Nephron (organoid): ENCODE data around the gene IQCN.

ENCODE experiments used
- H3K27ac Mint-ChIP-seq, 3 experiments: 2 replicates each; pipeline ENCODE4 v1.8.0; 2020; ENCODE audit warnings: mixed read lengths in 3 of 3, mild to moderate bottlenecking in 2 of 3, moderate library complexity in 1 of 3
- H3K27me3 Mint-ChIP-seq: 2 replicates; pipeline ENCODE4 v1.8.0; 2021; ENCODE audit warnings: low read depth, mild to moderate bottlenecking, moderate library complexity, mixed read lengths
- H3K36me3 Mint-ChIP-seq: 2 replicates; pipeline ENCODE4 v1.8.0; 2020; ENCODE audit warnings: low read depth, mixed read lengths
- H3K4me1 Mint-ChIP-seq: 2 replicates; pipeline ENCODE4 v1.8.0; 2020; ENCODE audit warnings: mixed read lengths
- H3K4me3 Mint-ChIP-seq, 3 experiments: 2 replicates each; pipeline ENCODE4 v1.8.0; 2020; ENCODE audit warnings: mild to moderate bottlenecking in 3 of 3, mixed read lengths in 3 of 3, moderate library complexity in 2 of 3
- H3K9me3 Mint-ChIP-seq: 2 replicates; pipeline ENCODE4 v1.8.0; 2020; ENCODE audit warnings: mixed read lengths
- TF ChIP-seq, protein P1 (sequence below), 3 experiments: fragments of 200-600 bp; sonication (generic); IDR thresholded peaks; one replicate each; pipeline ENCODE4 v1.5.0; 2021; ENCODE audit warnings: antibody characterized with exemption in 3 of 3; ENCODE audit not compliant: unreplicated experiment in 3 of 3

The IQCN gene

DNA sequence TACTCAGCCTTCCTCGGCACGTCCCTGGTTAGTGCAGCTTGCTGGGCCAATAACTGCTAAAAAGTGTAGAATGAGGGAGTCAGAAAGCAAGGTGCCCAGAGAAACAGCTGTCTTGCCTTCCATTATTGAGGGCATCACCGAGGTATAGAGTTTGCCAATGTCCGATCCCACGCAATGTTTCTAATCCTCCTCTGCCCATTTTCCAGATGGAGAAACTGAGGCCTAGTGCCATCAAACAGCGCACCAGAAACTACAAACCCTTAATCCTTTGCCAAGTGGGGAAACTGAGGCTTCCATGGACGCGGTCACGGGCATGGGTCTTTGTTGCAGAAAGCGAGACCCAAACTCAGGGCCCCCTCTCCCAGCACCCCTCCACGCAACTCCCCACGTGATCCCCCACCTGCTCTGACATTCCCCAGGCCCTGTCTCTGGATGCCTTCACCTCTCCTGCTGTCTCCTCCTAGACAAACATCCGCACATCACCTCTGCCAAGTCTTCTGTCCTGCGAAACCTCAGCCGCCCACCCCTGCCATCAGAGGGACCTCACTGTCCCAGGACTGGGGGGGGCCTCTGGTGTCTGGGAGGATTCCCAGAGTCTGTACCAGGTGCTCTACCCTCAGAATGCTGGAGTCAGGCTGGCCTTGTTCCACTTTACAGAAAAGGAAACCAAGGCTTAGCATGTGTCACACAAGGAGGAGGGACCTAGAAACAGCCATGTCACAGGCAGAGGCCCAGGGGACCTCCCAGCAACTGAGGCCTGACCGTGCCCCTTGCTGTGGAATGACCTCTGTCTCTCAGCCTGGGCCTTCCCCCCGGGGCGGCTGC lies 47.1 kb downstream of the IQCN start:
- H3K4me1 Mint-ChIP-seq = peaks cover 19% of the 10 kb centered on the region
- H3K27me3 Mint-ChIP-seq = peaks cover 63% of the 10 kb centered on the region
- no peak overlapping the region for H3K27ac Mint-ChIP-seq
- H3K9me3 Mint-ChIP-seq = no peaks in the 10 kb centered on the region
- H3K36me3 Mint-ChIP-seq = no peaks in the 10 kb centered on the region
- peak overlapping the region; percentile 23 to 24 (median 23) for H3K4me3 Mint-ChIP-seq
- TF ChIP-seq, protein P1, sequence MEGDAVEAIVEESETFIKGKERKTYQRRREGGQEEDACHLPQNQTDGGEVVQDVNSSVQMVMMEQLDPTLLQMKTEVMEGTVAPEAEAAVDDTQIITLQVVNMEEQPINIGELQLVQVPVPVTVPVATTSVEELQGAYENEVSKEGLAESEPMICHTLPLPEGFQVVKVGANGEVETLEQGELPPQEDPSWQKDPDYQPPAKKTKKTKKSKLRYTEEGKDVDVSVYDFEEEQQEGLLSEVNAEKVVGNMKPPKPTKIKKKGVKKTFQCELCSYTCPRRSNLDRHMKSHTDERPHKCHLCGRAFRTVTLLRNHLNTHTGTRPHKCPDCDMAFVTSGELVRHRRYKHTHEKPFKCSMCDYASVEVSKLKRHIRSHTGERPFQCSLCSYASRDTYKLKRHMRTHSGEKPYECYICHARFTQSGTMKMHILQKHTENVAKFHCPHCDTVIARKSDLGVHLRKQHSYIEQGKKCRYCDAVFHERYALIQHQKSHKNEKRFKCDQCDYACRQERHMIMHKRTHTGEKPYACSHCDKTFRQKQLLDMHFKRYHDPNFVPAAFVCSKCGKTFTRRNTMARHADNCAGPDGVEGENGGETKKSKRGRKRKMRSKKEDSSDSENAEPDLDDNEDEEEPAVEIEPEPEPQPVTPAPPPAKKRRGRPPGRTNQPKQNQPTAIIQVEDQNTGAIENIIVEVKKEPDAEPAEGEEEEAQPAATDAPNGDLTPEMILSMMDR (IDR thresholded peaks at IDR 0.05; ENCODE audit: unreplicated experiment in 3 of 3) = no peak

DNA sequence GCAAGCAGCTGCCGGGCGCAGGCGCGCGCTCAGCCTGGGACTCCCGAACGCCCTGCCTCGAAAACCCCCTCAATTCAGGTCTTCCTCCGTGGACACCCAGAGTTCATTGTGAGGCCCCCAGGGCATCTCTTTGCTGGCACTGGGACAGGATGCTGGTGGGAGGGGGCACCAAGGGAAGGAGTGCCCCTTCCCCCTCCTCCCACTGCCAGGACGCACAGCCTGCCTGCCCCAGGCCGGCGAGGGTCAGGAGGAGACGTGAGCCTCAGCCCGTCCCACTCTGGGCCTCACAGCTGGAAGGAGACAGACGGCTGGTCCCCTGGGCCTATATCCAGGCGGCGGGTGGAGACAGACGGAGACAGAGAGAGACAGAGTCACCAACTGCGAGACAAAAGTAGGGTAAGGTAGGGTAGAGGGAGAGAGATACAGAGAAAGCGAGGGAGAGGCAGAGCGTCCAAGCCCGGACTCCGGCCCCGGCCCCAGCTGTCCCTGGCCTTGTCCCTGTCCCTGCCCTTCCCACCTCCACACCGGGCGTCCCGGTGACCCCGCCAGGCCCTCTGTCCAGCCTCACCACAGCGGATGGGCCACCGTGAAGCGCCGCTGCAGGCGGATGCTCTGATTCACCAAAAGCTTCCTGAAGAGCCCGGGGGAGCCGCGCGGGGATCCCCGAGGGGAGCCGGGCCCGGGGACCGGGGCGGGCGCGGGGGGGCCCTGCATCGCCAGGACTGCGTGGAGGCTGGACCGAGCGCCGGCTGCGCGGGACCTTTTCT lies 48.4 kb downstream of the IQCN start, which contains the start of gene PDE4C:
Gene PDE4C (minus strand): TSS at position 737 of the 767 bp plus-strand sequence. CDS start 23 bp downstream, at position 714.
- TF ChIP-seq, protein P1 (IDR thresholded peaks at IDR 0.05; ENCODE audit: unreplicated experiment in 3 of 3) = no peak

DNA sequence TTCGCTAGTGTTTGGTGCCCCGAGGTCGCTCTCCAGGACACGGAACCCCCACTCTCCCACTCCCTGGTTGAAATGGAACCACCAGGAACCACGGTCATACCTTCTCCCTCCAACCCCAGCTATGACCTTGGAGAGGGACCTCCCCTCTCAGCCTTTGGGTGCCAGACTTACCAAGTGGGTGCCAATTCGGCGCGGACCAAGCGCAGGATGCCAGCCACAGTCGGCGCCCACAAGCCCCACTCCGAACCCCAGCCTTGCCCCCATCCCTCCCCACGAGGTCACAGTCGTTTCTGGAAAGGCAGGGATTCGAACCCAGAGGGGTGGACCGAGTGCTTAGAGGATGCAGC lies 48.9 kb downstream of the IQCN start:
- Mint-ChIP-seq H3K4me1 (peaks cover 19% of the 10 kb centered on the region), H3K9me3 (no peaks in the 10 kb centered on the region), H3K27me3 (peaks cover 58% of the 10 kb centered on the region), H3K4me3 (peak overlapping the region; percentile 83 to 86 (median 85)), H3K36me3 (no peaks in the 10 kb centered on the region), H3K27ac (no peak overlapping the region)
- TF ChIP-seq, protein P1 (IDR thresholded peaks at IDR 0.05; ENCODE audit: unreplicated experiment in 3 of 3) = no peak

More for the DNA sequence above, 48.4 kb downstream of the IQCN start, which contains the start of gene PDE4C:
- Mint-ChIP-seq H3K27me3 (peaks cover 59% of the 10 kb centered on the region), H3K9me3 (no peaks in the 10 kb centered on the region), H3K4me3 (peak within 1 kb of the TSS; percentile 83 to 86 (median 85)), H3K4me1 (peaks cover 19% of the 10 kb centered on the region), H3K36me3 (no peaks in the 10 kb centered on the region), H3K27ac (no peak within 1 kb of the TSS)

DNA sequence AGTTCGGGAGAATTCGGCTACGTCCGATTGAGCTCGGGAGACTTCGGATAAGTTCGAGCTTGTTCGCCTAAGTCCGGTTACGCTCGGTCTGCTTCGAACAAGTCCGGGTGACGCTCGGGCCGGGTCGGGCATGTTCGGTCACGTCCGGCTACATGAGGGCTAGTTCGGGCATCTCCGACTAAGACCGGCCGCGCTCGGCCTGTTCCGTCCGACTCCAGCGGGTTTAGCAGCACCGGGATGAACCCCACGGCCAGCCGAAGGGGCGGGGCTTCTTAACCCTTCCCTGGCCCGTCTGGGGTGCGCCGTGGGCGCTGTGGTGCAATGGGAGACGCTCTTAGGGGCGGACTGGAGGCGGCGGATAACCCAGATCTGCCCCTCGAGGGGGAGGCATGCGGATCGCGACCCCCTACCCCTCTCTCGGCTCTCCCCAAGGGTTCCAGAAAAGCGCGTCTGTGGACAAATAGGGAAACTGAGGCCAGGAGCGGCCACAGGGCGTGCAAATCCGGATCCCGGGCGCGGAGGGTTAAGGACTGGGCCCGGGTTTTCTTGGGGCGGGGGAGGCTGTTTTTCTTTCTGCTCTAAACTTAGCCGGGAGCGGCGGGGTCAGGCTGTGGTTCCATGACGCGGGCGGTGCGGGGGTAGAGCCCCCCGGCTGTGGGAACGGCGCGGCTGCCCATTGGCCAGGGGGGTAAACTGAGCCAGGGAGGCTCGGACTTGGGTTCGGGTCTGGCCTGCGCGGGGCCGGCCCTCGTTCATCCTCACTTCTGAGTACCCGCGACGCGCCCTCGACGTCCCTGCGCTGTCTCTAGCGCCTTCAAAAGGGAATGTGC lies 49.5 kb downstream of the IQCN start:
- Mint-ChIP-seq H3K4me1 (peaks cover 19% of the 10 kb centered on the region), H3K27ac (peak overlapping the region; percentile 15 to 43 (median 31))

DNA sequence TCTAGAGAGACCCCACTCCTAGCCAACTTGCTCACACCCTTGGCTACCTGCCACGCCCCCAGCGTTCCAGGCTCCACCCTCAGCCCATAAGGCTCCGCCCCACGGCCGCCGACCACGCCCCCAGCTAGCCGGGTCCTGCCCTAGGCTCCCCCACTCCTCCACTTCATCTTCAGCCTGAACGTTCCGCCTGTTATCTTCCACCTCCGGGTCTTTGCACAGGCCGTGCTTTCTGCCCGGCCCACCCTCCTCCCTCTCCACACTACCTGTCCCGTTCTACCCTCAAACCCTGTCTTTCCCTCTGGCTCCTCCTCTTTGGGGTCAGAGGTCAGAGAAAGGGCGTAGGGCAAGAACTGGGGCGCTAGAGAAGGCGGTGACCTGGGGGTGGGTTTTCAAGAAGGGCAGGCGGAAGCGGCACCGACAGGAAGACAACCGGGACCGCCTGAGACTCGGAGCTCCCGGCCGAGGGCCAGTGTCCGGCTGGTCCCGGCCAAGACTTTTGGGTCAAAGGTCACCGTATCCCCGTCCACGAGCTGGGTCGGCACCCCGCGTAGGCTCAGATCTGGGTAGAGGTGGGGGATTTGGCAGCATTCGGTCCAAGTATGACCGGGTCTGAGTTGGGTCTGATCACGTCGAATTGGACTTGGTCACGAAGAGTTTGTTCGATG lies 50.3 kb downstream of the IQCN start:
- H3K27me3 Mint-ChIP-seq = peaks cover 55% of the 10 kb centered on the region
- TF ChIP-seq, protein P1 (IDR thresholded peaks at IDR 0.05; ENCODE audit: unreplicated experiment in 3 of 3) = no peak

More for the DNA sequence above, 49.5 kb downstream of the IQCN start:
- Mint-ChIP-seq H3K27me3 (peaks cover 57% of the 10 kb centered on the region), H3K9me3 (no peaks in the 10 kb centered on the region), H3K4me3 (peak overlapping the region; percentile 83 to 86 (median 85)), H3K36me3 (no peaks in the 10 kb centered on the region)
- TF ChIP-seq, protein P1 (IDR thresholded peaks at IDR 0.05; ENCODE audit: unreplicated experiment in 3 of 3) = no peak

More for the DNA sequence above, 50.3 kb downstream of the IQCN start:
- H3K27ac Mint-ChIP-seq = peak overlapping the region; percentile 15 to 43 (median 31)
- peaks cover 19% of the 10 kb centered on the region for H3K4me1 Mint-ChIP-seq
- no peaks in the 10 kb centered on the region for H3K9me3 Mint-ChIP-seq
- peak overlapping the region; percentile 83 to 86 (median 85) for H3K4me3 Mint-ChIP-seq
- H3K36me3 Mint-ChIP-seq = no peaks in the 10 kb centered on the region
